HG03442 (cell line): Measurements from ENCODE around the gene ELK1.
"Not testable (repeated sequence)": the region's sequence is repeated elsewhere in the genome, so short reads cannot be mapped to it uniquely, and the experiment has no call there.

ENCODE experiments used
- ATAC-seq: cut with Tn5 transposase; IDR thresholded peaks from one replicate; pipeline ENCODE4 v1.9.1; 2021; ENCODE audit warnings: mild to moderate bottlenecking, moderate library complexity; ENCODE audit not compliant: unreplicated experiment

ELK1 gene

DNA sequence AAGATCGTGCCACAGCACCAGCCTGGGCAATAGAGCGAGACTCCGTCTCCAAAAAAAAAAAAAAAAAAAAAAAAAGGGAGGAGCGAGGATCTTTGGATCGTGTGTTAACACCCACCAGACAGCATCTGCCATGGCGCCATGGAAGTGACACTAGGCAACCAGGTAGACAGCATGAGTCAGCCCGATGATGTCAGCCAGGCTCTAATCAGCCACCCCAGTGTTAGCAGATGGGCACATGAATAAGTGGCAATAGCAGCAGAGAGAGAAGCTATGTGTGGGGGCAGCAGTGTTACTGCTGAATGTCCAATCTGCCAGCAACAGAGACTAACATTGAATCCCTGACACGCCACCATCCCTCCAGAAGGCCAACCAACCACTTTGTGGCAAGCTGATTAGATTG is 37.3 kb downstream of the ELK1 start:
- no peak for ATAC-seq

DNA sequence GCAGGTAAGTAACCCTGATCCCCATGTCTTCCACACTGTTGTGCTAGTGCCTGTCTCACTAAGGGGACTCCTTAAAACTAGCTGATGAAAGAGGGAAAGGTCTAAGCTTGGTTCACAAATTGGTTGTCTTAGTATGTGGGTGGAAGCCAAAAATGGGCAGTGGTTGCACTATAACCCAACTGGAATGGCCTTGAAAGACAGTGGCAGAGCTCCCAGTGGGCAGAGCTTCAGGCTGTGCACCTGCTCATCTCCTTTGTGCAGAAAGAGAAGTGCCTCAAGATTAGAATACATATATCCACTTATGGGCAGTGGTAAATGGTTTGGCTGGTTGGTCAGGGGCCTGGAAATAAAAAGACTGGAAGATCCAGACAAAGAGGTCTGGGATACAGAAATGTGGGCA is 37.9 kb downstream of the ELK1 start:
- ATAC-seq = no peak

DNA sequence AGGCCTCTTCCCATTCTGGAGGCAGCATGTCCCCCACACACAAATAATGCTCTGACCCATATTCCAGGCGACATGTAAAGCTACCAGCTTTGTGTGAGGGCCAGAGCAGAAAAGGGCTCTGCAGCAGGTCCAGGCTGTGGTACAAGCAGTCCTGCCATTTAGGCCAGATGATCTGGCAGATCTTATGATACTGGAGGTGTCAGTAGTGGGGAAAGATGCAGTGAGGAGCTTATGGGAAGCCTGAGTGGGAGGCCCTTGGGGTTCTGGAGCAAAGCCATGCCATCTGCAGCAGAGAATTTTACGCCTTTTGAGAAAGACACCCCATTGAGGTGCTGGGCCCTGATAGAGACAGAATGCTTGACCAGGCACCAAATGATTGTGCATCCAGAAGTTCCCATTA is 38.4 kb downstream of the ELK1 start:
- ATAC-seq = no peak

DNA sequence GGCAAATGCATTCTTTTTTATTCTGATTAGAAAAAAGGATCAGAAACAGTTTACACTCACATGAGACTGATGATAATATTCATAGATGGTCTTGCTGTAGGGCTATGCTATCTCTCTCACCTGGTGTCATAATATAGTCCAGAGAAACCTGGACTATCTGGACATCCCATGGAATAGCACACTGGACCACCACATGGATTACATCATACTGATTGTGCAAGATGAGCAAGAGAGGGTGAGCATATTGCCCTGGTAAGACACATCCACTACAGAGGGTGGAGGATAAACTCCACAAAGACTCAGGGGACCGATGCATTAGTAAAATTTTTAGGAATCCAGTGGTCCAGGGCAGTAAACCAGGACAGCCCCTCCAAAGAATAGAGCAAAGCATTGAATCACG is 38.9 kb downstream of the ELK1 start:
- no peak for ATAC-seq

DNA sequence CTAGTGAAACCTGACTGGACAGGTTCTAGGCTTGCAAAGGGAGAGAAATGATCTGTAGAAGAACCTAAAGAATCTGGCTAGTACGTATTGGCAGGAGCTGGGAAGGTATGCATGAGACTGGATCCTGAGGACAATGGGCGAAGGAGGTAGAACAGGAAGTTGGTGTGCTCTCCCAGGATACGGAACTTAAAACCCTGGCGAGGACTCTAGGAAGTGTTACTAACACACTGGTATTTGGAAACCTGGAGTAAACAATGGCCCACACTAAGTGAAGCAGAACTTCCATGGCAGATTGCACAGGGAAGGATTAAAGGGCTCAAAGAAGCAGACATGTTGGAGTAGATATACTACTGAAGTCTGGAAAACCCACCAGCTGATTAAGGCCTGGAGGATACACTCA is 39.9 kb downstream of the ELK1 start:
- ATAC-seq = no peak

DNA sequence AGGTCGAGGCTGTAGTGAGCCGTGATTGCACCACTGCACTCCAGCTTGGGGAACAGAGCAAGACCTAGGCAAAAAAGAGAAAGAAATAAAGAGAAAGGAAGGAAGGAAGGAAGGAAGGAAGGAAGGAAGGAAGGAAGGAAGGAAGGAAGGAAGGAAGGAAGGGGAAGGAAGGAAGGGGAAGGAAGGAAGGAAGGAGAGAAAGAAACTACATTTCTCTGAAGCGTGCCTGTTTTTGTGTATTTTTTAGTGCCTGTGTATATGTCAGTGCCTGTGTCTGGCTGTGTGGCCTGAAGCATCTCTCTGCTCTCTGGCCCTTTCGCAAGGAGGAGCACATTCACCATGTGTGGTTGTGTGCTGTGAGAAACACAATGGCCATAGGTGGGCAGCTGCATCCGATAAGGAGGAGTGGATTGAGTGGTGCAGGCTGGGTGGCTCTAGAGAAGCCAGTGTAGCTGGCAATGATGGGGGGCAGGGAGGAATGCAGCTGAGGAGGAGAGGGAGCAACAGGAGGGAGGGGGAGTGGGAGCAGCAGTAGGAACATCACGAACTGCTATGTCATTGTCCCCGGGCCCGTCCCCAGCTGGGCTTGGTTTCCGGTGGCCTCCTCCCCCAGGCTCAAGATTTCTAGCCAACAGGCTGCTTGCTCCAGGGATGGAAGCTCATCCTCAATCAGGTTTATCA is 42.1 kb downstream of the ELK1 start:
- no peak for ATAC-seq

DNA sequence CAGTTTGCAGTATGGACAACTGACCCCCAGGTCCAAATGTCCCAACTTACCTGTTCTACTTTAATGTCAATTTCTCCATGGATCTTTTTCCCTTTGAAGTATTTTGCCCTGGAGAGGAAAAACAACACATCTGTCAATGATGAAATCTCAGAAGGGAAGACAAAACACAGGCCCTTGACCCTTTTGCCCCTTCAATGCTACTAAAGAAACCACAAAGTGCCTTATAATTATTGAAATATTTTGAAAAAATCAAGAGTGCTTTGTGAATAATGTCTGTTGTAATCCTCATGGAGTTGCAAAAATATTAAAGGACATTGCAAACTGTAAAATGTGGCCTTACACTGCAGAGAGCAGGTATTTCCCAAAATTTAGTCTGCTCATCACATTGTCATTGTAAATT is 43.3 kb downstream of the ELK1 start:
- no peak for ATAC-seq

DNA sequence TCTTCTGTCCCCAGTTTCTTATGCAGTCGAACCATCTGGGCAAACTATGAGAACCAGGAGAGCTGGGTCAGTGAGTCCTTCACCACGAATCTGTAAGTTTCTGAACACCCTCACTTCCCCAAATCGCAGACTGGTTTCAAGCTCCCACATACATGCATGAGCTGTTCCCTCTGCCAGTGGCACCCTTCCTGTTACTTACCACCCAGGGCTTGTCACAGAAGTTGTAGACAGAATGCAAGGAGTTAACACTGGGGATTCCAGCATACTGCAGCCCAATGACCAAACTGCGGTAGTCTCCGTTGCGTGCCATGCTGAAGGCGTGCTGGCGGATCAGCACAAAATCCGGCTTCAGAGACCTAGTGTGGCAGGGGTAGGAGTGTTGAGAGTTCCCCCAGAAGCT is 45.3 kb downstream of the ELK1 start:
- ATAC-seq = no peak

DNA sequence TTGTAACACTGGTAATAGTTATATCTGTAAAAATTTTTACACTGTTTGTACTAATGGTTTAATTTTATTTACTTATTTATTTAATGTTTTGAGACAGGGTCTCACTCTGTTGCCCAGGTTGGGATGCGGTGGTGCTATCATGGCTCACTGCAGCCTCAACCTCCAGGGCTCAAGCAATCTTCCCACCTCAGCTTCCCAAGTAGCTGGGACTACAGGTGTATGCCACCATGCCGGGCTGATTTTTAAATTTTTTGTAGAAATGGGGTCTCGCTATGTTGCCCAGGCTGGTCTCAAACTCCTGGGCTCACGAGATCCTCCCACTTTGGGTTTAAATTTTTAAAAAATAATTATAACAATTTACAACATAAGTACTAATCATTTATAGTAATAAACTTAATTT is 47.2 kb downstream of the ELK1 start:
- ATAC-seq = not testable (repeated sequence)

DNA sequence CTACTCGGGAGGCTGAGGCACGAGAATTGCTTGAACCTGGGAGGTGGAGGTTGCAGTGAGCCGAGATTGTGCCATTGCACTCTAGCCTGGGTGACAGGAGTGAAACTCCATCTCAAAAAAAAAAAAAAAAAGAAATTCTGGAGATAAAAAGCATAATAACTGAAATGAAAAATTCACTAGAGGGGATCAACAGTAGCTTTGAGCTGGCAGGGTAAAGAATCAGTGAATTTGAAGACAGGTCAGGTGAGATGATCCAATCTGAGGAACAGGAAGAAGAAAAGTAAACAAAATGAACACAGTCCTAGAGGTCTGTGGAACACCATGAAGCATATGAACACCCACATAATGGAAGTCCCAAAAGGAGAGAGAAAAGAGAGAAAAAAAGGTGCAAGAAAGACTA is 53.1 kb downstream of the ELK1 start:
- ATAC-seq = no peak

DNA sequence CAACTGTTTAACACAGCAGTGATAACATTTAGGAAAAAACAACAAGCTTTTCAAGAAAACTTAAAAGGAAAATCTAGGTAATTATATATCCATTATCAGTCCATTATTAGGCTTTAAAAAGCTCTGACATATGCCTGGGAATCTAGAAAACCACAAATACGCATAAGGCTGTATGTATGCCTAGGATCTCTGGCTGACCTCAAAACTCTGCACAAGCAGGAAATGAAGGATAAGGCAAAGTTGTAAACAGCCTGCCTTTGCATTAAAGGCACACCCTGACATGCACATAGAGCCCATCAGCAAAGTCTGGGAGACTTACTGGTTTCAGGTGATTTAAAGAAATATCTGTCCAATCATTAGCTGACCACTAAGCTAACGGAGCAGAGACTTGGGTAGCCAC is 54.1 kb downstream of the ELK1 start:
- ATAC-seq = no peak

DNA sequence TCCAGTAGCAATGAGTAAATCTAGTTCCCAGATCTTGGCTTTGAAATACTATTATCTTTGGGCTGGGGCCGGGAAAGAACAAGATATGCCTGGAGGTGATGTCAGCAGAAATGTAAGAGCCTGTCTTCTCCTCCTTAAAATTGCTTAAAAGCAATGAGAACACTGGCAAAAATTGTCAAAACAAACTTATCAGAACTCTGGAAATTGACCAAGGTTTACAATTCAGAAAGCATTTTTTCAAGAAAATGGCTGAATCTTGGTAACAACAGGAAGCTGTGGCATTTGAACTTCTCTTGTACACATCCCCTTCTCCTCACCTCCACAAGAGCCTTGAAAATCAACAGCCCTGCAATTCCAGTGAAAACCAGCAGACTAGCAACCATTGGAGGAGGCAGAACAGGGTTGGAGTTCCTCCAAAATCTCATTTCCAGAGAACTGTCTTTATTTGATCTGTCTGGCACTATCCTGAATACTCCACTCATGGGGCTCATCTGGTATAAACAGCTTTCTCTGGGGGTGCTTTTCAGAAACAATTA is 54.6 kb downstream of the ELK1 start:
- no peak for ATAC-seq

DNA sequence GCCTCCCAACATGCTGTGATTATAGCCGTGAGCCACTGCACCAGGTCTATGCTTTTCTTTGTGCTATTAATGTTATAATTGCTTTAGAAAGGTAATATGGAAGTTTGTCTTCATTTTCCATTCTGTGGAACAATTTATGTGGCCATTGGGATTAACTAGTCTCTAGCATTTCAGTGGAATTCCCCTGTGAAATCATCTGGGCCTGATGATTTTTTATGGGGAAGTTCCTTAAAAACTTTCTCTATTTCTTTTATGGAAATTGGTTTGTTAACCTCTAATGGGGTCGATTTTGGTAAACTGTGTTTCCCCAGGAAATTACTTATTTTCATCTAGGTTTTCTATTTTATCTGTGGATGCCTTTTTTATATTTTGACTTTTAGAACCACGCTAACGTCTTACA is 56.8 kb downstream of the ELK1 start:
- no peak for ATAC-seq

DNA sequence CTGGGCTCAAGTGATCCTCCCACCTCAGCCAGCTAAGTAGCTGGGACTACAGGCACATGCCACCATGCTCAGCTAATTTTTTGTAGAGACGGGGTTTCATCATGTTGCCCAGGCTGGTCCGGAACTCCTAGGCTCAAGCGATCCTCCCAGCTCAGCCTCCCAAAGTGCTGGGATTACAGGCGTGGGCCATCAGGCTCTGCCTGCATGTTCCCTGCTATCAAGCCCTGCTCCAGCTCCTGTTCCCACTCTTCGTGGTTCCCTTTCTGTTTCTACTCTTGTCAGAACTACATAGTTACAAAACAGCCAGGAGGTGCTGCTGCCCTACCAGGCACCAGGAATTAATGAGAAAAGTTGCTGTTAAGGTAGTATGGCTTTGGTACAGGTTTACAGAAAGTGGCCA is 59.4 kb downstream of the ELK1 start:
- ATAC-seq = no peak

DNA sequence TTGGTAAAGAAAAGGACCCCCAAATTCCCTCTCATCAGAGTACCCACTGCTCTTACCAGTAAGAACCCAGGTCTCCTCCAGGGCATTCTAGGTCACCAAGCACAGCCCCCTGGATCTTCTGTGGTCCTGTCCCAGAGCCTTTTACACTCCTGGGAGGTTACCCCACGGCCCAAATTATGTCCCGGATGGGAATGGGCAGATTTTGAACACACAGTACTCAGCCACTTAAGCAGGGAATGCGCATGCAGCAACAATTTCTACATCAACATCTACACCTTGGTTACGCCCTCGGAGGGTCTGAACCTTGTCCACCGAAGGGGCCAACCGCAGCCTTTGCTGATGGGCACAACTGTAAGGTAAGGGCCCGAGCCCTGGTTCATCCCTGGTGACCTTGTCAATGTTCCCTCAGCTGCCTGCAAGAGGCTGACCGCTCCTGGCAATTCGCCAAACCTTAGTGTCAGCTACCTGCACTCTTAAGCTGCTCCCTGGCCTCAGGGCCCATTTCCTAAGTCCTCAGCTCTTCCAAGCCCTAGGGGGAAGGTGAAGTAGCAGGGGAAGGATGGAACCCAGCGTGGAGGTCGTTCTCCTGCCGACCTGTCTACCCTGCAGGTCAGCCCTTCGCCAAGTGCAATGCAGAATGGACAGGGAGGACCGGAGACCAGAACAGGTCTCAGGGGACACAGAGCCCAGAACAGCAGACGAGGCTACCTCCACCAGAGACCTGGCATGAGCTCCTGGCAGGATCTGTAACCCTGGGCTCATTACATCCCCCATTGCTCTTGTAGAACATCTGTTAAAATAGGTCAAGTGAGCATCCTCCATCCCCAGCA is 62.2 kb downstream of the ELK1 start:
- no peak for ATAC-seq

DNA sequence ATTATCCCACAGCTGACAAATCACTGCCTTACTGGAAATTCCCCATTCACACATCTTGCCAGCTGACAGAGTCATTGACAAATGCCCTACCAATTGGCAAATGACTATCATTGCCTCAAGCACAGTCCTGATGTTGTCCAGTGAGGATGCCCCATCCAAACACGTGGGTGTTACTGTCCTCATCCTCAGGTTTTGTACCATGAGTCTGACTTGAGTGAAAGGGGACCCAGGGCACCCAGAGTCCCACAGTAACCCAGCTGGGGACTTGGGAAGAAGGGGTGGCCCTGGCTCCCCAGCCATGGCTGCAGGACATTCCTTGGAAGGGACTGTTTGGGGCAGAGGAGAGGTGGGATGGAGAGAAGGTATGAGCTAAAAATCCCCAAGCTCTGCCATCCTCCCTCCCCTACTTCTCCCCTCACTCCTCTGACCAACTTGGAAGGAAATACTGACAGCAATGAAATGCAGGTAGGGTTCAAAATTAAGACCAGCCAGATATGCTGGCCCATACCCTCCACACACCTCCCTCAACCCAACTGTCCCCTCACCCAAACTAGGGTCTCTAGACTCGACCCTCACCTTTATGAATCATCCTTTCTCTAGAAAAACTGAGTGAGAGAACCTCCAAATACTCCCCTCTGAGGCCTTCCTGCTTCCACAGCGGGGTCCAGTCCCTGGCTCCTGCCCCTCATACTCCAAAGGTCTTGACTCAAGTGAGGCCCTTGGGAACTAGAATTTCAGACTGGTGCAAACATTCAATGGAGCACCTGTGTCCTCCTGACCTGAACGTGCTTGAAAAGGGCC is 63.1 kb downstream of the ELK1 start:
- no peak for ATAC-seq

DNA sequence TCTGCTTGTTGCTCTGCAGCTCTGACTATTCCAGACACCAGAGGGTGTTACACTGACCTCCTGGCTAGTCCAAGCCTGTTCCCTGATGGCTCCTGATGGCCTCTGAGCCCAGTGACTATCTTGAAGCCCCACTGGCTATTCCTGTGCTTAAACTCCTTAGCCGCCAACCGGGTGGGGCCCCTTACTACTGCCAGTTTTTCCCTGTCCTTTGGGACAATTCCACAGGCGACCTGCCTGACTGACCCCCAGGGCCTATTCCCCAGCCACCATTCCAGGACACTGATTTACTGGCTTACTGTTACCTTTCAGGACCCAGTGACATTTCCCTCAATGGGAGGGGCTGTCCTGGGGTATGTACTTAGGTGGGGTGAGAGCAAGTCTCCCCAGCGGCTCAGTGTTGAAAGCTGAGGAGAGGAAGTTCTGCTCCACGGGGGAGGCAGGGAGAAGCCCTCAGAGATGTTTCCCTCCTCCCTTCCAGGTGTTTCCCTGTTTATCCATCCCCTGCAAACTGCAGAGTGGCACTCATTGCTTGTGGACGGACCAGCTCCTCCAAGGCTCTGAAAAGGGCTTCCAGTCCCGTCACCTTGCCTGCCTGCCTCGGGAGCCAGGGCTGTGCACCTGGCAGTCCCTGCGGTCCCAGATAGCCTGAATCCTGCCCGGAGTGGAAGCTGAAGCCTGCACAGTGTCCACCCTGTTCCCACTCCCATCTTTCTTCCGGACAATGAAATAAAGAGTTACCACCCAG is 64.1 kb downstream of the ELK1 start:
- no peak for ATAC-seq
